RPMI7951 (cell line): ENCODE measurements around the gene STING1. TPM values are rescaled to one million over a fixed set of nuclear protein-coding genes. Genes with fewer than 3 reads are reported as not detected.
"Not testable (repeated sequence)": the region's sequence is repeated elsewhere in the genome, so short reads cannot be mapped to it uniquely, and the experiment has no call there.

Experiments used
- DNase-seq: peaks from one replicate; pipeline ENCODE4 v3.0.0-alpha.2; 2012; ENCODE audit warnings: low read depth
- total RNA-seq: library from RNA; depleted of rRNA; stranded (reverse); fragments of >200 nt; shearing (Covaris generic); gene quantifications from 2 replicates; pipeline ENCODE4 v1.2.3, GENCODE V29; 2014; rRNA removed

Gene STING1
- total RNA-seq, 1 experiment from 2014 or later = 9.7 TPM

DNA sequence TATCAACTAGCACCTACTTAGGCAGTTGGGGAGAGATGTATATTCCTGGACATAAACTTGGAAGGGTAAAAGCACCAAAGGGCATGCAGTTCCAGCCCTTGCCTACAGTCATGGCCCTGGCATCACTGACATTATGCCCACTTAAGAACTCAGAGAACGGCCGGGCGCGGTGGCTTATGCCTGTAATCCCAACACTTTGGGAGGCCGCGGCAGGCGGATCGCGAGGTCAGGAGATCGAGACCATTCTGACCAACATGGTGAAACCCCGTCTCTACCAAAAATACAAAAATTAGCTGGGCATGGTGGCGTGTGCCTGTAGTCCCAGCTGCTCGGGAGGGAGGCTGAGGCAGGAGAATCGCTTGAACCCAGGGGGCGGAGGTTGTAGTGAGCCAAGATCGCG, 42.1 kb downstream of the STING1 start:
- not testable (repeated sequence) for DNase-seq

DNA sequence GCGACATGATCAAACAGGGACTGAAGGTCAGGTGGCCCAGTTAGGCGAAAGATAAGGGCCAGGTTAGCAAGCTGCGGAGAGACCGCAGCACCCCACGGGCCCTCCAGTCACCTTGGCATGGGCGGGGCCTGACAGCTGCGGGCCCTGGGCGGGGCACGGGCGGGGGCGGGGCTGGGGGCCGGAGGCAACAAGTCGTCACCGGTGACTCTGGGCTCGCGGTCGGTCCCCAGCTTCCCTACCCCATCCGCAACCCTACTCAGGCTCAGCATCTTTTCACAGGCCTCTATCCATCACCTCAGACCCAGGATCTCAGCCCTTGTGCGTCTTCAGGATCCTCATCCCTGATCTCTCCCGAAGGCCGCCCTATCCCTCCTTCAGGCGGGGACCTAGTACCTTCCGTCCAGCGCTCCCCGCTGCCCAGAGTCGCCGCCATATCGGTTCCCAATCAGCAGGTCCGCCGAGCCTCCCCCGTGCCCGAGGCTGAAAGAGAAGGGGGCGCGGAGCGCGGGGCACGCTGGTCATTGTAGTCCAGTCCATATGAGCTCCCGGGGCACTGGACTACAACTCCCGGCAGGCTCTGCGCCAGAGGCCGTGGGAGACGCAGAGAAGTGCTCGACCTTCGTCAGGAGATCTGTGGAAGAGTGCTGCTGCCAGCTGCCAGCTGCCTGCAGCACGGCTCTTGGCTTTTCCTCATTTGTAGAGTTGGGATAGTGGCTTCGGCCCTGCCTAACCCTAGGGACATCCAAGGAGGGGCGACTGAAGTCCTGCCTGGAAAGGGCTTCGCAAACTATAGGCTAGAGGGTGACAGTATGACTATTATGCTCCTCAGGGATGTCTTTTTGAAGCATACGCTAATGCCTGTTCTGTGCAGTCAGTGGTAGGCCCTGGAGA, 43.3 kb downstream of the STING1 start, which contains the start of gene DNAJC18:
TSS of gene DNAJC18 (minus strand) at position 513 of the 891 bp plus-strand sequence. CDS start at position 433, 80 bp downstream.
- peak; percentile 83 for DNase-seq

DNA sequence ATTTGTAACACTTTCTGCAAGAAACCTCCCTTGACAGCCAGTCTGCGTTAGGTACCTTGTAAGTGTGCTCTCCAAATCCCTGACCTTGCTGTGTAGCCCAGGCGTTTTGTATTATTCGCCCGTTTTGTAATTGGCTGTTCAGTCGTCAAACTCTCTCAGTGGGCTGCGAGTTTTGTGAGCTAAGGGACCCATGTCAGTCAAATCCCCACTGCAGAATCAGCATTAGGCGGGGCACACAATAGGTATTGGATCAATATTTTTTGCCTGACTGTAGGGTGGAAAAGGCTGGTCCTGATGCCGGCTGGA, 43.9 kb downstream of the STING1 start:
- no peak for DNase-seq

DNA sequence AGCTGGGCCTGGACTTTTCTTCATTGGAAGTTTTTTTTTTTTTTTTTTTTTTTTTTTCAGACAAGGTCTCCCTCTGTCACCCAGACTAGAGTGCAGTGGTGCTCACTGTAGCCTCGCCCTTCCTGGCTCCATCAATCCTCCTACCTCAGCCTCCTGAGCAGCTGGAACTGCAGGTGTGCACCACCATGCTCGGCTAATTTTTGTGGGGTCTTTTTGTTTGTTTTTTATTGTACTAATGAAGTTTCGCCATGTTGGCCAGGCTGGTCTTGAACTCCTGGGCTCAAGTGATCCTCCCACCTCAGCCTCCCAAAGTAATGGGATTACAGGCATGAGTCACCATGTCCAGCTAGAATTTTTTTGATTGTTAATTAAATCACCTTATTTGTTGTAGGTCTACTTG, 46.9 kb downstream of the STING1 start:
- DNase-seq = no peak

DNA sequence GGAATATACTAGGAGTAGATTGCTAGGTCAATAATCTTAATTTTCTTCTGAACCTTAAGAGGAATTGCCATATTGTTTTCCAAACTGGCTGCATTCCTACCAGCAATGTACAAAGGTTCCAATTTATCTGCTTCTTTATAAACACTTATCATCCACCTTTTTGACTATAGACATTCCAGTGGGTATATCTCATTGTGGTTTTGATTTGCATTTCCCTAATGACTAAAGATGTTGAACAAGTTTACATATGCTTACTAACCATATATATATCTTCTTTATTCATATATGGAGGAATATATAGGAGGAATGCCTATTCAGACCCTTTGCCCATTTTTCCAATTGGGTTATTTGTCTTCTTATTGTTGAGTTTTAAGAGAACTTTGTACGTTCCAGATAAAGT, 50.9 kb downstream of the STING1 start:
- DNase-seq = no peak

DNA sequence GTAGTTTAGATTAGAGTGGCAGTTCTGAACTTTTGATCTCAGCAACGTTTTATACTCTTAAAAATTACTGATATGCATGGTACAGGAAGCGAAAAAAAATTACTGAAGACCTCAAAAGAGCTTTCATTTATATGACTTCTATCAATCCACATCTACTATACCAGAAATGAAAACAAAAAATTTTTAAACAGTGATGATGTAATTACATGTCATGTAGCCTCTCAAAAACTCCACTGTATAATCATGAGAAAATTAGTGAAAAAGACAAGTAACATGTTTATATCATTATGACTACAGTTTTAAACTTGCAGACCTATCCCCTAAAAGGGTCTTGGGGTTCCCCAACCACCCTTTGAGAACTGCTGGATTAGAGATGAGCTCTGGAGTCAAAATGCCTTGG, 52.5 kb downstream of the STING1 start:
- no peak for DNase-seq

DNA sequence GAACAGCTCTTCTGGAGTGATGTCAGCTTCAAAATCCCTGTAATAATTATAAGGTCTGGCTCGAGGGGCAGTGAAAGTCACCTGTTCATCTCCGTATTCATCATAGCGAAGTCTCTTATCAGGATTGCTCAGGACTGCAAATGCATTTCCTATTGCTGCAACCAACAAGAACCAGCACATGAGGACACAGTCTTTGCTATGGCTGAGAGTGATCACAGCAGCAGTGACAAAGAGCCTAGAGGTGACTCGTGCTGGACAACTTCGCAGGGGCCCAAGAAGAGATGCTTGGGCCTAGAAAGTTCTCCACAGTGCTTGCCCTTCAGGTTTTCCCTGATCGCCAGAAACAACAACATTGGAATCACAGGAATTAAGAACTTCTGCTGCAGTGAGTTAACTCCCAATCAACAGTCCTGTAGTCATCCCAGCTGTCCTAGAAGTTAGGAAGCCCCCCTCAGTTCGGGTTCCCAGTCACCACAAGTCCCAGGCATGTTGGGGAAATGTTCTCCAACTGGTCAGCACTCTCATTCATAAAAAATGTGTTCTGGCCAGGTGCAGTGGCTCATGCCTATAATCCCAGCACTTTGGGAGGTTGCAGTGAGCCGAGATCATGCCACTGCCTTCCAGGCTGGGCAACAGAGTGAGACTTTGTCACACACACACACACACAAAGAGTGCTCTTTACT, 56.2 kb downstream of the STING1 start:
- DNase-seq = peak; percentile 11

Other genes with a start within 250 kb of the STING1 start
- 209 and 241 TPM in 2 replicates for gene MATR3, start 189.0 kb downstream of the STING1 start, total RNA-seq
- gene PAIP2, start 140.9 kb downstream of the STING1 start, total RNA-seq = 34.9 and 45.4 TPM in 2 replicates
- not detected in 2 replicates for gene SLC23A1, start 99.5 kb downstream of the STING1 start, total RNA-seq
- not detected in 2 replicates for gene MZB1, start 92.8 kb downstream of the STING1 start, total RNA-seq
- 0.10 and 0.12 TPM in 2 replicates for gene PROB1, start 87.7 kb downstream of the STING1 start, total RNA-seq
- gene SPATA24, start 78.7 kb downstream of the STING1 start, total RNA-seq = 4.7 and 6.1 TPM in 2 replicates
- gene DNAJC18, start 43.2 kb downstream of the STING1 start, total RNA-seq = 8.7 and 10.3 TPM in 2 replicates
- 0.29 and 0.60 TPM in 2 replicates for gene ECSCR, start 20.0 kb downstream of the STING1 start, total RNA-seq
- gene SMIM33, start 11.8 kb downstream of the STING1 start, total RNA-seq = not detected in 2 replicates
- gene UBE2D2, start 78.6 kb upstream of the STING1 start, total RNA-seq = 75.7 and 83.7 TPM in 2 replicates
- 39.8 and 43.0 TPM in 2 replicates for gene CXXC5, start 165.6 kb upstream of the STING1 start, total RNA-seq